Stomach (tissue), 4 donors: Measurements from ENCODE around the gene MACC1.

Experiments
- EP300 ChIP-seq: sonication (generic); formaldehyde crosslinking; IDR thresholded peaks from one replicate; pipeline ENCODE4 v1.6.1; 2017; ENCODE audit warnings: antibody characterized with exemption
- POLR2A ChIP-seq, 4 donors: fragments of 450-650 bp; IDR thresholded peaks; one replicate each; pipeline ENCODE4 v1.6.1; 2016; ENCODE audit warnings: antibody characterized with exemption in 4 of 4, control low read depth in 2 of 4, mild to moderate bottlenecking in 1 of 4, moderate library complexity in 1 of 4
- POLR2AphosphoS5 ChIP-seq, 3 donors: sonication (generic); formaldehyde crosslinking; IDR thresholded peaks; one replicate each; pipeline ENCODE4 v1.6.1; 2016; ENCODE audit warnings: antibody characterized with exemption in 3 of 3
- TF ChIP-seq, protein P1 (sequence below), 7 experiments: fragments of 450-650 bp in 4 of 7; fragments of 200-600 bp in 3 of 7; sonication (generic) in 3 of 7; IDR thresholded peaks; one replicate each; pipeline ENCODE4 v1.5.1; 2016 to 2019; ENCODE audit warnings: antibody characterized with exemption in 7 of 7, control low read depth in 2 of 7, mild to moderate bottlenecking in 1 of 7

GRCh38 chr7:20260223-20260622 lies 43.0 kb upstream of the MACC1 start:
- TF ChIP-seq, protein P1, sequence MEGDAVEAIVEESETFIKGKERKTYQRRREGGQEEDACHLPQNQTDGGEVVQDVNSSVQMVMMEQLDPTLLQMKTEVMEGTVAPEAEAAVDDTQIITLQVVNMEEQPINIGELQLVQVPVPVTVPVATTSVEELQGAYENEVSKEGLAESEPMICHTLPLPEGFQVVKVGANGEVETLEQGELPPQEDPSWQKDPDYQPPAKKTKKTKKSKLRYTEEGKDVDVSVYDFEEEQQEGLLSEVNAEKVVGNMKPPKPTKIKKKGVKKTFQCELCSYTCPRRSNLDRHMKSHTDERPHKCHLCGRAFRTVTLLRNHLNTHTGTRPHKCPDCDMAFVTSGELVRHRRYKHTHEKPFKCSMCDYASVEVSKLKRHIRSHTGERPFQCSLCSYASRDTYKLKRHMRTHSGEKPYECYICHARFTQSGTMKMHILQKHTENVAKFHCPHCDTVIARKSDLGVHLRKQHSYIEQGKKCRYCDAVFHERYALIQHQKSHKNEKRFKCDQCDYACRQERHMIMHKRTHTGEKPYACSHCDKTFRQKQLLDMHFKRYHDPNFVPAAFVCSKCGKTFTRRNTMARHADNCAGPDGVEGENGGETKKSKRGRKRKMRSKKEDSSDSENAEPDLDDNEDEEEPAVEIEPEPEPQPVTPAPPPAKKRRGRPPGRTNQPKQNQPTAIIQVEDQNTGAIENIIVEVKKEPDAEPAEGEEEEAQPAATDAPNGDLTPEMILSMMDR (IDR thresholded peaks at IDR 0.05), result no peak
- TF ChIP-seq POLR2AphosphoS5 (IDR thresholded peaks at IDR 0.05) (no peak), POLR2A (IDR thresholded peaks at IDR 0.05) (no peak), EP300 (no peak)
